ENCODE data around the gene LY6G6D. TPM values are rescaled to one million over a fixed set of nuclear protein-coding genes. Genes with fewer than 3 reads are reported as not detected.
A peak's percentile ranks its signal among the peaks of the same experiment; 100 is the strongest.

Gene LY6G6D
- polyA plus RNA-seq, 4 donors, result 0.22 TPM; not detected in 3

- WGBS, 3 donors, result 0% methylated on average over 53 to 58 of the region's 58 CpGs
- H3K9me3 ChIP-seq (ENCODE audit: control insufficient read depth in 2 of 2, insufficient read depth in 1 of 2, low read depth in 1 of 2, low read length in 1 of 2), result no peaks in the 10 kb centered on the region
- FAIRE-seq (no peak), DNase-seq (peak; percentile 100)
- peak within 1 kb of the TSS; percentile 94 to 98 (median 97) for H3K27ac ChIP-seq (ENCODE audit: low read depth in 1 of 3, low read length in 2 of 3)
- no peaks in the 10 kb centered on the region for H3K27me3 ChIP-seq (ENCODE audit: control insufficient read depth in 3 of 3, insufficient read depth in 3 of 3, low read length in 3 of 3)
- H3K36me3 ChIP-seq (ENCODE audit: control insufficient read depth in 3 of 3, insufficient read depth in 2 of 3, low read depth in 1 of 3, low read length in 3 of 3), result peaks cover 0 to 25% (median 0%) of the 10 kb centered on the region in 3 donors
- H3K4me3 ChIP-seq (ENCODE audit: low read depth in 1 of 3, low read length in 3 of 3), result peak within 1 kb of the TSS; percentile 60 to 78 (median 74)
- H3K4me1 ChIP-seq (ENCODE audit: control insufficient read depth in 3 of 3, insufficient read depth in 2 of 3, low read depth in 1 of 3, low read length in 2 of 3), result peaks cover 3 to 41% (median 10%) of the 10 kb centered on the region in 3 donors
Measured at GRCh38 chr6:31739639-31740396, 24.7 kb downstream of the LY6G6D start, which contains the start of gene MSH5. MSH5 (plus strand) TSS chr6:31740005; CDS start chr6:31740467, 462 bp downstream.

GRCh38 chr6:31740397-31741223 is 25.5 kb downstream of the LY6G6D start:
- Histone ChIP-seq H3K4me3 (ENCODE audit: low read depth in 1 of 3, low read length in 3 of 3) (peak overlapping the region; percentile 60 to 78 (median 74)), H3K9me3 (ENCODE audit: control insufficient read depth in 2 of 2, insufficient read depth in 1 of 2, low read depth in 1 of 2, low read length in 1 of 2) (no peaks in the 10 kb centered on the region), H3K27ac (ENCODE audit: low read depth in 1 of 3, low read length in 2 of 3) (peak overlapping the region; percentile 81 to 98 (median 90)), H3K4me1 (ENCODE audit: control insufficient read depth in 3 of 3, insufficient read depth in 2 of 3, low read depth in 1 of 3, low read length in 2 of 3) (peaks cover 3 to 41% (median 10%) of the 10 kb centered on the region in 3 donors), H3K27me3 (ENCODE audit: control insufficient read depth in 3 of 3, insufficient read depth in 3 of 3, low read length in 3 of 3) (no peaks in the 10 kb centered on the region), H3K36me3 (ENCODE audit: control insufficient read depth in 3 of 3, insufficient read depth in 2 of 3, low read depth in 1 of 3, low read length in 3 of 3) (peaks cover 0 to 20% (median 0%) of the 10 kb centered on the region in 3 donors)
- WGBS, 3 donors, result 3 to 9% (median 8%) methylated on average over 29 of the region's 29 CpGs
- DNase-seq (peak in 1 of 2 donors; percentile 48), FAIRE-seq (no peak)

GRCh38 chr6:31741815-31742214 is 26.7 kb downstream of the LY6G6D start:
- Histone ChIP-seq H3K4me3 (ENCODE audit: low read depth in 1 of 3, low read length in 3 of 3) (no peak overlapping the region), H3K36me3 (ENCODE audit: control insufficient read depth in 3 of 3, insufficient read depth in 2 of 3, low read depth in 1 of 3, low read length in 3 of 3) (peaks cover 0 to 27% (median 0%) of the 10 kb centered on the region in 3 donors), H3K9me3 (ENCODE audit: control insufficient read depth in 2 of 2, insufficient read depth in 1 of 2, low read depth in 1 of 2, low read length in 1 of 2) (no peaks in the 10 kb centered on the region), H3K27me3 (ENCODE audit: control insufficient read depth in 3 of 3, insufficient read depth in 3 of 3, low read length in 3 of 3) (no peaks in the 10 kb centered on the region), H3K4me1 (ENCODE audit: control insufficient read depth in 3 of 3, insufficient read depth in 2 of 3, low read depth in 1 of 3, low read length in 2 of 3) (peaks cover 3 to 38% (median 8%) of the 10 kb centered on the region in 3 donors), H3K27ac (ENCODE audit: low read depth in 1 of 3, low read length in 2 of 3) (no peak overlapping the region)
- DNase-seq (no peak), FAIRE-seq (no peak)
- 66 to 85% (median 78%) methylated on average over 2 of the region's 2 CpGs for WGBS, 3 donors

GRCh38 chr6:31742894-31743293 is 27.7 kb downstream of the LY6G6D start:
- no peak overlapping the region for H3K27ac ChIP-seq (ENCODE audit: low read depth in 1 of 3, low read length in 2 of 3)
- FAIRE-seq (no peak), DNase-seq (no peak)
- 91 to 96% (median 92%) methylated on average over 3 of the region's 3 CpGs for WGBS, 3 donors
- no peaks in the 10 kb centered on the region for H3K27me3 ChIP-seq (ENCODE audit: control insufficient read depth in 3 of 3, insufficient read depth in 3 of 3, low read length in 3 of 3)
- H3K4me1 ChIP-seq (ENCODE audit: control insufficient read depth in 3 of 3, insufficient read depth in 2 of 3, low read depth in 1 of 3, low read length in 2 of 3), result peaks cover 2 to 28% (median 3%) of the 10 kb centered on the region in 3 donors
- H3K9me3 ChIP-seq (ENCODE audit: control insufficient read depth in 2 of 2, insufficient read depth in 1 of 2, low read depth in 1 of 2, low read length in 1 of 2), result no peaks in the 10 kb centered on the region
- no peak overlapping the region for H3K4me3 ChIP-seq (ENCODE audit: low read depth in 1 of 3, low read length in 3 of 3)
- H3K36me3 ChIP-seq (ENCODE audit: control insufficient read depth in 3 of 3, insufficient read depth in 2 of 3, low read depth in 1 of 3, low read length in 3 of 3), result peaks cover 0 to 36% (median 2%) of the 10 kb centered on the region in 3 donors

- no peak overlapping the region for H3K4me3 ChIP-seq (ENCODE audit: low read depth in 1 of 3, low read length in 3 of 3)
- H3K9me3 ChIP-seq (ENCODE audit: control insufficient read depth in 2 of 2, insufficient read depth in 1 of 2, low read depth in 1 of 2, low read length in 1 of 2), result no peaks in the 10 kb centered on the region
- peaks cover 0 to 12% (median 0%) of the 10 kb centered on the region in 3 donors for H3K4me1 ChIP-seq (ENCODE audit: control insufficient read depth in 3 of 3, insufficient read depth in 2 of 3, low read depth in 1 of 3, low read length in 2 of 3)
- peaks cover 0 to 39% (median 2%) of the 10 kb centered on the region in 3 donors for H3K36me3 ChIP-seq (ENCODE audit: control insufficient read depth in 3 of 3, insufficient read depth in 2 of 3, low read depth in 1 of 3, low read length in 3 of 3)
- no peak overlapping the region for H3K27ac ChIP-seq (ENCODE audit: low read depth in 1 of 3, low read length in 2 of 3)
- H3K27me3 ChIP-seq (ENCODE audit: control insufficient read depth in 3 of 3, insufficient read depth in 3 of 3, low read length in 3 of 3), result no peaks in the 10 kb centered on the region
- FAIRE-seq (no peak), DNase-seq (no peak)
- WGBS, 3 donors, result 78 to 82% (median 79%) methylated on average over 1 of the region's 1 CpG
Measured at GRCh38 chr6:31744422-31744821, 29.3 kb downstream of the LY6G6D start.

GRCh38 chr6:31749301-31750036 is 34.3 kb downstream of the LY6G6D start:
- WGBS, 3 donors, result 84 to 89% (median 88%) methylated on average over 8 of the region's 8 CpGs
- no peak overlapping the region for H3K27ac ChIP-seq (ENCODE audit: low read depth in 1 of 3, low read length in 2 of 3)
- FAIRE-seq (no peak), DNase-seq (no peak)
- H3K27me3 ChIP-seq (ENCODE audit: control insufficient read depth in 3 of 3, insufficient read depth in 3 of 3, low read length in 3 of 3), result no peaks in the 10 kb centered on the region
- peaks cover 0 to 24% (median 2%) of the 10 kb centered on the region in 3 donors for H3K36me3 ChIP-seq (ENCODE audit: control insufficient read depth in 3 of 3, insufficient read depth in 2 of 3, low read depth in 1 of 3, low read length in 3 of 3)
- H3K4me3 ChIP-seq (ENCODE audit: low read depth in 1 of 3, low read length in 3 of 3), result no peak overlapping the region
- H3K4me1 ChIP-seq (ENCODE audit: control insufficient read depth in 3 of 3, insufficient read depth in 2 of 3, low read depth in 1 of 3, low read length in 2 of 3), result no peaks in the 10 kb centered on the region
- no peaks in the 10 kb centered on the region for H3K9me3 ChIP-seq (ENCODE audit: control insufficient read depth in 2 of 2, insufficient read depth in 1 of 2, low read depth in 1 of 2, low read length in 1 of 2)

- Histone ChIP-seq H3K4me1 (ENCODE audit: control insufficient read depth in 3 of 3, insufficient read depth in 2 of 3, low read depth in 1 of 3, low read length in 2 of 3) (no peaks in the 10 kb centered on the region), H3K27ac (ENCODE audit: low read depth in 1 of 3, low read length in 2 of 3) (no peak overlapping the region), H3K27me3 (ENCODE audit: control insufficient read depth in 3 of 3, insufficient read depth in 3 of 3, low read length in 3 of 3) (no peaks in the 10 kb centered on the region), H3K4me3 (ENCODE audit: low read depth in 1 of 3, low read length in 3 of 3) (no peak overlapping the region), H3K9me3 (ENCODE audit: control insufficient read depth in 2 of 2, insufficient read depth in 1 of 2, low read depth in 1 of 2, low read length in 1 of 2) (no peaks in the 10 kb centered on the region), H3K36me3 (ENCODE audit: control insufficient read depth in 3 of 3, insufficient read depth in 2 of 3, low read depth in 1 of 3, low read length in 3 of 3) (peaks cover 0 to 24% (median 2%) of the 10 kb centered on the region in 3 donors)
- FAIRE-seq (no peak), DNase-seq (no peak)
- 65 to 80% (median 68%) methylated on average over 7 of the region's 7 CpGs for WGBS, 3 donors
Measured at GRCh38 chr6:31750411-31751022, 35.4 kb downstream of the LY6G6D start.
